ENCODE measurements around the gene SERPINE1. TPM values are rescaled to one million over a fixed set of nuclear protein-coding genes. Genes with fewer than 3 reads are reported as not detected.

SERPINE1 gene
- total and polyA plus RNA-seq, 2 of the 13 experiments (the other 11 are each of a cell fraction or from before 2014, with no cell fraction given), result 21.2 to 1,576 TPM

DNA sequence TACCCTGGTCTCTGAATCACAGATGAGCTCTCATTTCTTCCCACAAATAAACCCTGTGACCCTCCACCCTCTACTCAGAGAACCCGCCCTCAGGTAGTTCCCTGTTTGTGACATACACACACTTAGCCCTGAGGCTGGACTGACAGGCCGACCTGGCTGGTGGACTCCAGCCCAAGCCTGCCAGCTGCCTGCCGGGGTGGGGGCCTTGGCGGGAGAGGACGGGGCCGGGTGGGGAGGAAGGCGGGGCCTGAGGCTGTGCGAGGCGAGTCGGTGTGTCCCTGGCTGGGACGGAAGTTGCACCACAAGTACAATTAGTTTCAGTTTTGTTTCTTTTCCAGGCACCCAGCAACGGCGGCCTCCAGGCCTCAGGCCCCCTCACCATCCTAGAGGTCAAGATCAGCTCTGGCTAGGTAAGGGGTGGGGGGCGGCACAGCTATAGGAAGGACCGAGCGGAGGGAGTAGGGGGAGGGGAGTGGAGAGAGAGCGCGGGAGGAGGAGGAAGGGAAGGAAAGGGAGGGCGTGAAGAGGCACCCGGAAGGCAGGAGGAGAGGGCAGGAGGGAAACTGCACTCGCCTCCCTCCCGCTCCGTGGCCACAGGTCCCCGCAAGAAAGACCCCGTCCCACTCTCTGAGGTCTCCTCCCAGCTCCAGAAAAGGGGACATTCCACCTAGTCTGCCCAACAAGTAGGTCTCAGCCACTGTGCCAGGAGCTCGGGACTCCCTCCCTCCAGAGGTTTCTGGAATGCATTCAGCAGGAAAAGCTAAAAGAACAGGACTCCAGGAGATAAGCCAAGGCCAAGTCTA lies 41.5 kb upstream of the SERPINE1 start, which contains the start of gene TRIM56 (continued):
- no peak for TF ChIP-seq ZNF496 (CRISPR knock-in tag; IDR thresholded peaks at IDR 0.05; ENCODE audit: insufficient replicate concordance)
- TF ChIP-seq TAF1 (CRISPR knock-in tag; IDR thresholded peaks at IDR 0.05), result peak; percentile 37; the same call in 1 of the 2 replicates
- TF ChIP-seq ZNF883 (CRISPR knock-in tag; IDR thresholded peaks at IDR 0.05; ENCODE audit: not compliant biosample characterization), result no peak
- no peak for TF ChIP-seq ZNF761 (CRISPR knock-in tag; conservative IDR thresholded peaks at IDR 0.05)
- TF ChIP-seq MIER3 (CRISPR knock-in tag; IDR thresholded peaks at IDR 0.05; ENCODE audit: borderline replicate concordance), result no peak
- TF ChIP-seq, protein P1, sequence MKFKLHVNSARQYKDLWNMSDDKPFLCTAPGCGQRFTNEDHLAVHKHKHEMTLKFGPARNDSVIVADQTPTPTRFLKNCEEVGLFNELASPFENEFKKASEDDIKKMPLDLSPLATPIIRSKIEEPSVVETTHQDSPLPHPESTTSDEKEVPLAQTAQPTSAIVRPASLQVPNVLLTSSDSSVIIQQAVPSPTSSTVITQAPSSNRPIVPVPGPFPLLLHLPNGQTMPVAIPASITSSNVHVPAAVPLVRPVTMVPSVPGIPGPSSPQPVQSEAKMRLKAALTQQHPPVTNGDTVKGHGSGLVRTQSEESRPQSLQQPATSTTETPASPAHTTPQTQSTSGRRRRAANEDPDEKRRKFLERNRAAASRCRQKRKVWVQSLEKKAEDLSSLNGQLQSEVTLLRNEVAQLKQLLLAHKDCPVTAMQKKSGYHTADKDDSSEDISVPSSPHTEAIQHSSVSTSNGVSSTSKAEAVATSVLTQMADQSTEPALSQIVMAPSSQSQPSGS (CRISPR knock-in tag; IDR thresholded peaks at IDR 0.05), result no peak
- TF ChIP-seq FOXA1 (IDR thresholded peaks at IDR 0.05), result no peak
- no peak for TF ChIP-seq FOXA1 (CRISPR knock-in tag; IDR thresholded peaks at IDR 0.05)
- no peak for TF ChIP-seq ZNF607 (CRISPR knock-in tag; IDR thresholded peaks at IDR 0.05; ENCODE audit: borderline replicate concordance)
- TF ChIP-seq FLYWCH1 (CRISPR knock-in tag; IDR thresholded peaks at IDR 0.05), result no peak
- TF ChIP-seq ISL2 (CRISPR knock-in tag; IDR thresholded peaks at IDR 0.05), result no peak
- TF ChIP-seq, protein P2, sequence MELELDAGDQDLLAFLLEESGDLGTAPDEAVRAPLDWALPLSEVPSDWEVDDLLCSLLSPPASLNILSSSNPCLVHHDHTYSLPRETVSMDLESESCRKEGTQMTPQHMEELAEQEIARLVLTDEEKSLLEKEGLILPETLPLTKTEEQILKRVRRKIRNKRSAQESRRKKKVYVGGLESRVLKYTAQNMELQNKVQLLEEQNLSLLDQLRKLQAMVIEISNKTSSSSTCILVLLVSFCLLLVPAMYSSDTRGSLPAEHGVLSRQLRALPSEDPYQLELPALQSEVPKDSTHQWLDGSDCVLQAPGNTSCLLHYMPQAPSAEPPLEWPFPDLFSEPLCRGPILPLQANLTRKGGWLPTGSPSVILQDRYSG (CRISPR knock-in tag; IDR thresholded peaks at IDR 0.05), result 0 out of 2 replicates have a peak, but pooled peaks have one; percentile 36
- no peak for TF ChIP-seq ELF4 (CRISPR knock-in tag; IDR thresholded peaks at IDR 0.05; ENCODE audit: borderline replicate concordance)
- TF ChIP-seq, protein P3, sequence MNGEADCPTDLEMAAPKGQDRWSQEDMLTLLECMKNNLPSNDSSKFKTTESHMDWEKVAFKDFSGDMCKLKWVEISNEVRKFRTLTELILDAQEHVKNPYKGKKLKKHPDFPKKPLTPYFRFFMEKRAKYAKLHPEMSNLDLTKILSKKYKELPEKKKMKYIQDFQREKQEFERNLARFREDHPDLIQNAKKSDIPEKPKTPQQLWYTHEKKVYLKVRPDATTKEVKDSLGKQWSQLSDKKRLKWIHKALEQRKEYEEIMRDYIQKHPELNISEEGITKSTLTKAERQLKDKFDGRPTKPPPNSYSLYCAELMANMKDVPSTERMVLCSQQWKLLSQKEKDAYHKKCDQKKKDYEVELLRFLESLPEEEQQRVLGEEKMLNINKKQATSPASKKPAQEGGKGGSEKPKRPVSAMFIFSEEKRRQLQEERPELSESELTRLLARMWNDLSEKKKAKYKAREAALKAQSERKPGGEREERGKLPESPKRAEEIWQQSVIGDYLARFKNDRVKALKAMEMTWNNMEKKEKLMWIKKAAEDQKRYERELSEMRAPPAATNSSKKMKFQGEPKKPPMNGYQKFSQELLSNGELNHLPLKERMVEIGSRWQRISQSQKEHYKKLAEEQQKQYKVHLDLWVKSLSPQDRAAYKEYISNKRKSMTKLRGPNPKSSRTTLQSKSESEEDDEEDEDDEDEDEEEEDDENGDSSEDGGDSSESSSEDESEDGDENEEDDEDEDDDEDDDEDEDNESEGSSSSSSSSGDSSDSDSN (CRISPR knock-in tag; IDR thresholded peaks at IDR 0.05), result peak; percentile 16; the same call in 1 of the 2 replicates
- TF ChIP-seq, protein P4, sequence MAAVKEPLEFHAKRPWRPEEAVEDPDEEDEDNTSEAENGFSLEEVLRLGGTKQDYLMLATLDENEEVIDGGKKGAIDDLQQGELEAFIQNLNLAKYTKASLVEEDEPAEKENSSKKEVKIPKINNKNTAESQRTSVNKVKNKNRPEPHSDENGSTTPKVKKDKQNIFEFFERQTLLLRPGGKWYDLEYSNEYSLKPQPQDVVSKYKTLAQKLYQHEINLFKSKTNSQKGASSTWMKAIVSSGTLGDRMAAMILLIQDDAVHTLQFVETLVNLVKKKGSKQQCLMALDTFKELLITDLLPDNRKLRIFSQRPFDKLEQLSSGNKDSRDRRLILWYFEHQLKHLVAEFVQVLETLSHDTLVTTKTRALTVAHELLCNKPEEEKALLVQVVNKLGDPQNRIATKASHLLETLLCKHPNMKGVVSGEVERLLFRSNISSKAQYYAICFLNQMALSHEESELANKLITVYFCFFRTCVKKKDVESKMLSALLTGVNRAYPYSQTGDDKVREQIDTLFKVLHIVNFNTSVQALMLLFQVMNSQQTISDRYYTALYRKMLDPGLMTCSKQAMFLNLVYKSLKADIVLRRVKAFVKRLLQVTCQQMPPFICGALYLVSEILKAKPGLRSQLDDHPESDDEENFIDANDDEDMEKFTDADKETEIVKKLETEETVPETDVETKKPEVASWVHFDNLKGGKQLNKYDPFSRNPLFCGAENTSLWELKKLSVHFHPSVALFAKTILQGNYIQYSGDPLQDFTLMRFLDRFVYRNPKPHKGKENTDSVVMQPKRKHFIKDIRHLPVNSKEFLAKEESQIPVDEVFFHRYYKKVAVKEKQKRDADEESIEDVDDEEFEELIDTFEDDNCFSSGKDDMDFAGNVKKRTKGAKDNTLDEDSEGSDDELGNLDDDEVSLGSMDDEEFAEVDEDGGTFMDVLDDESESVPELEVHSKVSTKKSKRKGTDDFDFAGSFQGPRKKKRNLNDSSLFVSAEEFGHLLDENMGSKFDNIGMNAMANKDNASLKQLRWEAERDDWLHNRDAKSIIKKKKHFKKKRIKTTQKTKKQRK (IDR thresholded peaks at IDR 0.05; ENCODE audit: low read length), result no peak
- peak; percentile 82 for TF ChIP-seq ARNT2 (CRISPR knock-in tag; IDR thresholded peaks at IDR 0.05; ENCODE audit: low read depth)
- TF ChIP-seq ZNF138 (CRISPR knock-in tag; IDR thresholded peaks at IDR 0.05; ENCODE audit: low read depth), result no peak; the same call in 1 of the 2 replicates
- TF ChIP-seq, protein P5, sequence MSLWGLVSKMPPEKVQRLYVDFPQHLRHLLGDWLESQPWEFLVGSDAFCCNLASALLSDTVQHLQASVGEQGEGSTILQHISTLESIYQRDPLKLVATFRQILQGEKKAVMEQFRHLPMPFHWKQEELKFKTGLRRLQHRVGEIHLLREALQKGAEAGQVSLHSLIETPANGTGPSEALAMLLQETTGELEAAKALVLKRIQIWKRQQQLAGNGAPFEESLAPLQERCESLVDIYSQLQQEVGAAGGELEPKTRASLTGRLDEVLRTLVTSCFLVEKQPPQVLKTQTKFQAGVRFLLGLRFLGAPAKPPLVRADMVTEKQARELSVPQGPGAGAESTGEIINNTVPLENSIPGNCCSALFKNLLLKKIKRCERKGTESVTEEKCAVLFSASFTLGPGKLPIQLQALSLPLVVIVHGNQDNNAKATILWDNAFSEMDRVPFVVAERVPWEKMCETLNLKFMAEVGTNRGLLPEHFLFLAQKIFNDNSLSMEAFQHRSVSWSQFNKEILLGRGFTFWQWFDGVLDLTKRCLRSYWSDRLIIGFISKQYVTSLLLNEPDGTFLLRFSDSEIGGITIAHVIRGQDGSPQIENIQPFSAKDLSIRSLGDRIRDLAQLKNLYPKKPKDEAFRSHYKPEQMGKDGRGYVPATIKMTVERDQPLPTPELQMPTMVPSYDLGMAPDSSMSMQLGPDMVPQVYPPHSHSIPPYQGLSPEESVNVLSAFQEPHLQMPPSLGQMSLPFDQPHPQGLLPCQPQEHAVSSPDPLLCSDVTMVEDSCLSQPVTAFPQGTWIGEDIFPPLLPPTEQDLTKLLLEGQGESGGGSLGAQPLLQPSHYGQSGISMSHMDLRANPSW (CRISPR knock-in tag; IDR thresholded peaks at IDR 0.05; ENCODE audit: borderline replicate concordance), result no peak

Data from HepG2 (cell line).